ENCODE results near the gene ATP8B3.
A peak's percentile ranks its signal among the peaks of the same experiment; 100 is the strongest.

ATP8B3 gene

DNA sequence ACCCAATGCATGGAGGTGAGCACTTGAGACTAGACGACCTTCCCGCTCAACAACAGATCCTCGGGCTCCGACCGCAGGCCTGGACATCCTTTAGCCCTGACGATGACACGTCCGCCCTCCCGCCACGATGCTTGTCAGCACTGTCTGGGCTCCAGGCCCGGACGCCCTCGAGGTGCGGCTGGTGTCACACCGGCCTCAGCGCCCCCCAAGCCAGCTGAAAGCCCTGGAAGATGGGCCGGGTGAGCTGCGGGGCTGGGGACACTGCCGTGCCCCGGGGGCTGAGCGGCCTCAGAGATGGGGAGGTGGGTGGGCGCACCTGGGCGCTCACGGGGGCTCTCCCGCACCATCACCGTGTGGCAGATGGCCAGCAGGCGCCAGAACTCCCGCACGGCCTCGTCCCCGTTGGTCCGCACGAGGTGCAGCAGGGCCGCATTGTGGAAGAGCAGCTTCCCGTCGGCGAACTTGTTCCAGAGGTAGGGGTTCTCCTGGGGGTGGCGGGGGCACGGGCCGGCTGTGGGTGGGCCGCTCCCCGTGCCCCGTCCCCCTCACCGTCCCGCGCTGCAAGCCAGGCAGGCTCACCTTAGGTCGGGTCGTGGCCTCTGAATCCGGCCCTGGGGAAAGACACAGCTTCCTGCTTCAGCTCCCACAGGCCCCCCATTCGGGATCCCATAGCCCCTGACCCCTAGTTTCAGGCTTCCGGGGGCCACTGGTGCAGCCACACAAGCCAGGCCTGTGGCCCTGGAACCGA is 15.5 kb downstream of the ATP8B3 start:
- peak; percentile 27 for DNase-seq

DNA sequence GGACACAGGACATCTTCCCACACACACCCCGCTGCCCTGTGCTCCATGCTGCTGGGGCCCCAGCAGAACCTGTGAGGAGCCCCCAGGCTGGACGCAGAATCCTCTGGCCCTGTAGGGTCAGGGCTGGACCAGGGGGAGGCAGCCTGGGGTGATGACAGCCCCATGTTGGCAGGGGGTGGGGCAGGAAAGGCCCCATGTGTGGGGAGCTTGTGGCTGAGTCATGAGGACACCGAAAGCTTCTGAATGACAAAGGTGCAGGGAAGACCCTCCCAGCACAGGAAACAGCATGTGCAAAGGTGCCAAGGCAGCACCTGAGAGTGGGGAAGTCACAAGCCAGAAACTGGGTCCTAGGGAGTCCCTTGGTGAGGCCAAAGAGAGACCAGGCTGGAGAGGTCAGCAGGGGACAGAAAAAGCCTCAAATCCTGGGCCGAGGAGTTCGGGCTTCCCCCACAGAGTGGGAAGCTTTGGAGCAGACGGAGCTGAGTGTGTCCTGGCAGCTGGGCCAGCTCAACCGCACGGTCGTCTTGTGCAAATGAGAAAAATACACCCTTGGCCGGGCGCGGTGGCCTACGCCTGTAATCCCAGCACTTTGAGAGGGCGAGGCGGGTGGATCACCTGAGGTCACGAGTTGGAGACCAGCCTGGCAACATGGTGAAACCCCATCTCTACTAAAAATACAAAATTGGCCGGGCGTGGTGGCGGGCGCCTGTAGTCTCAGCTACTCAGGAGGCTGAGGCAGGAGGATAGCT is 17.5 kb downstream of the ATP8B3 start:
- DNase-seq: peak; percentile 28

DNA sequence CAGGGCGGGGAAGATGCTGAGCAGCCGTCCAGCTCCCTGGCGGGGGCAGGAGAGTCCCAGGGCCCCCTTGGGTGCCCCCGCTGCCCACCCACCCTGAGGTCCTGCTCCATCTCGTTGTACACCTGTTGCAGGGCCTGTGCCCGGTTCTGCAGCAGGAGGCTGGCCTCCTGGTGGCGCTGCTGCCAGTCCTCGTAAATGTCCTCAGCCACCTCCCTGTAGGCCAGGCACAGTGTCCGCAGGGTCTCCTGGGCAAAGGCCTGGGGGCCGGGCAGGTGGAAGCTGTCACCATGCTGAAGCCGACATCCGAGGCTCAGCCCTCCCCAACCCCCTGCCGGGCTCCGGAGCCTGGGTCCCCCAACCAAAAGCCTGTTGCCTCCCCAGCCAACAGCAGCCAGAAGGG is 20.2 kb downstream of the ATP8B3 start:
- DNase-seq: no peak

DNA sequence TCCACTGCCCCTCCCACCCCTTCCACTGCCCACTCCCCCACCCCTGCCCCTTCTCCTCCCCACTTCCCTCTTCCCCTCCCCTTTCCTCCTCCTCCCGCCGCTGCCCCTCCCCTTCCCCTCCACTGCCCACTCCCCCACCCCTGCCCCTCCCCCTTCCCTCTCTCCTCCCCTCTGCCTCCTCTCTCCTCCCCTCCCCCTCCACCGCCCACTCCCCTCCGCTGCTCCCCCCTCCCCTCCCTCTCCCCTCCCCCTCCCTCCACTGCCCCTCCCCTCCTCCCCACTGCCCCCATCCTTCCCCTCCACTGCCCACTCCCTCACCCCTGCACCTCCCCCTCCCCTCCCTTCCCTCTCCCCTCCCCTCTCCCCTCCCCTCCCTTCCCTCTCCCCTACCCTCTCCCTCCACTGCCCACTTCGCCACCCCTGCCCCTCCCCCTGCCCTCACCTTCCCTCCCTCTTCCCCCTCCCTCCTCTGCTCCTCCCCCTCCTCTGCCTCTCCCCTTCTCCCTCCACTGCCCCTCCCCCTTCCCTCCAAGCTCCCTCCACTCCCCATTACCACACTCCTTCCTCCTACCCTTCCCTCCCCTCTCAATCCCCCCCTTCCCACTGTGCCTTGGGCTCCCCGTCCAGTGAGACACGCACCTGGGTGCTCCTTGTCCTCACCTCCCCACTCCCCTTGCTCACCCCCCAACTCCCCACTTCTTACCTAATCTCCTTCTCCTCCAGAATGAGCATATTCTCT is 21.9 kb downstream of the ATP8B3 start:
- no peak for DNase-seq

DNA sequence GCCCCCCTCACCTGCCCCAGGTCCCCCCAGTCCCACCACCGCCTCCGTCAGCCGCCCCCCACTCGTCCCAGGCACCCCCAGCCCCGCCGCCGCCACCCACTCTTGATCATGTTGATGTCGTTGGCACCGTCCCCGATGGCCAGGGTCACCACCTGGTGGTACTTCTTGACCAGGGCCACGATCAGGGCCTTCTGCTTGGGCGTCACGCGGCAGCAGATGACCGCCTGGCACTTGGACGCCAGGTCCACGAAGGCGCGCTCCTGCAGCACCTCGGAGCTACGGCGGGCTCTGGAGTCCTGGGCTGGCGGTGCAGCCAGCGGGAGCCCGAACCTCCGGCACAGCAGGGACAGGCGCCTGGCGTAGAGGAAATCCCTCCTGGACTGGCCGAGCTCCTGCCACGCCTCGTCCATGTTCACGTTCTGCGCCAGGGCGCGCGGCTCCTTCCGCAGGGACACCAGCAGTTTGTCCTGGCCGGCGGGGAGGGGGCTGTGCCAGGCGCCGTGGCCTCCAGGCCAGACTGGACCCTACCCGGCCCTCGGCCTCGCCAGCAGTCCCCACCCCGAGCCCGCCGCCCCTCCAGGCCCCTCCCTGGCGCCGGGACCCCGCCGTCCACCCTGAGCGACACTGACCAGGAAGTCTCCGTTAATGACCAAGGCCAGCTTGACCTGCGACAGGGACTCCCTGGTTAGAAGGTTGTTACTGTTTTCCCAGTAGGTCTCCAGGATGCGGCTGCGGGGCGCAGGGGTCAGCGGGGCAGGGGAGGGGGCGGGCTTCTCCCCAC is 22.6 kb downstream of the ATP8B3 start:
- peak; percentile 55 for DNase-seq

DNA sequence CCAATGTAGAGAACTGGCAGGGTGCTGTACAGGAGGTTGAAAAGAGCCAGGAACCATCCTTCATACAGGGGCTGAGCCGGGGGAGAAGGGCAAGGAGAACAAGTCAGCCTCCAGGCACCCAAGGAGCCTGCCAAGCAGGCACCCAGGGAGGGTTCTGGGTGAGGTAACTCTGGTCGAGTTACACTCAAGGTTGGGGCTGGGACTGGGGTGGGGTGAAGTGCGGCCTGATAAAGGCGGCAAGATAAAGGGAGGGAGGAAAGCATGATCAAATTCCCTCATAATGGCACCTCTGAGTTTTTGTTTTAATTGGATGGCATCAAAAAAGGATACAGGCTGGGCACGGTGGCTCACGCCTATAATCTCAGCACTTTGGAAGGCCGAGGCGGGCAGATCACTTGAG is 25.0 kb downstream of the ATP8B3 start:
- DNase-seq: no peak

DNA sequence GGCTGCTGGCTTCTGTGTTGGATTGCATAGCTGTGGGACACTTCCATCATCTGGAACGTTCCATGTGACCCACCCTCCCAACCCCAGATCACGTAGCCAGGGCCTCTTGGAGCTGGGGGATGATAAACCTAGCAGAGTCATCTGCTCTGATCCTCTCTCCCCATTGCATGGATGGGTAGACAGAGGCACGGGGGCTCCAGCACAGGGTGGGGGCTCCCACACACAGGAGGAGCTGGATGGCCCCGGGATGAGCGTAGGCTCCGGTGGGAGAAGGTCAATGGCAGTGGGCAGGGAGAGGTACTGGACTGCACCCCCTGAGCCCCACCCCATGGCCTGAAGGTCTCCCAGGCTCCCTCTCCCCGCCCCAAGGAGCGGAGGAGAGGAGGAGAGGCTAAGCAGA is 25.4 kb downstream of the ATP8B3 start:
- no peak for DNase-seq

DNA sequence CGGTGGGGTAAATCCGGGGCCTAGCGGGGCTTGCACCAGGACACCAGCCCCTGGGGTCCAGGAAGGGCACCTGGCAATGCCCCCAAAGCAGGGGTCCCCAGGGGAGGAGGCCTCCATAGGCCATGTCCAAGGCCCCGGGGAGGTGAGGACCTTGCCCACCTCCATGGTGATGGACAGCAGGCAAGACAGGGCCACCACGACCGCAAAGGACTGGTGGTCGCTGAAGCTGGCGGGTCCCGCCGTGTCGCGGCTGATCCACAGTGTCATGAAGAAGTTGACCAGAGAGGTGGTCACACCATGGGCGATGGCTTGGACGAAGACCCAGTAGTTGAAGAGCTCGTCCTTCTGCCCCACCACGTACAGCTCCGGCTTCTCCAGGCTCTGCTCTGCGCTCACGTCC is 26.8 kb downstream of the ATP8B3 start:
- DNase-seq: no peak

DNA sequence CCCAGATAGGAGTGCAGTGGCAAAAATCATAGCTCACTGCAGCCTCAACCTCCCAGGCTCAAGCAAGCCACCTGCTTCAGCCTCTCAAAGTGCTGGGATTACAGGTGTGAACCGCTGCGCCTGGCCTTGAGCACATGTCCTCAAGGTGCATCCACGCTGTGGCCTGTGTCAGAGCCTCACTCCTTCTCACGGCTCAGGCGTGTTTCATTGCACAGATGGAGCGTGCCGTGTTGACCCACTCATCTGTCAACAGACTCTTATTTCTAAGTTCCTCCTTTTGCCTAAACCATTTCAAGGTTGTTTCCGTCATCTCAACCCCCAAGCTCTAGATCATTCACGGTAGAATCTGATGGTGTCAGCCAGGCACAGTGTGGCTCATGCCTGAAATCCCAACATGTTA is 28.2 kb downstream of the ATP8B3 start:
- no peak for DNase-seq

DNA sequence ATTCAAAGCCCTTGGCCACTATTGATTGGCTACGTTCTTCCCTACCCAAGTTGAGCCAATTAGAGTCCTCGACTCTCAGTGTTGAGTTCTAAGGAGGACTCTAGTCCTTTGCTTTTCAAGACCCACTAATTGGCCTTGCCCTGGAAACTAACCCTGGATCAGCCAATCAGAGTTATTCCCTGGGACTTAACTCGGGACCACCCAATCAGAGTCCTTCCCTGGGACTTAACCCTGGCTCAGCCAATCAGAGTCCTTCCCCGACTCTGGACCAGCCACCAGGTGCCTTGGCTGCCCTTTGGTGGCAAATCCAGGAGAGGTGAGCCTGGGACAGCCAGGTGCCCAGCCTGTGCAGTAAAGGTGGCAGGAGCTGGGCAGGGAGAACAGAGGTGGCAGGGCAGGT is 28.7 kb downstream of the ATP8B3 start:
- no peak for DNase-seq

DNA sequence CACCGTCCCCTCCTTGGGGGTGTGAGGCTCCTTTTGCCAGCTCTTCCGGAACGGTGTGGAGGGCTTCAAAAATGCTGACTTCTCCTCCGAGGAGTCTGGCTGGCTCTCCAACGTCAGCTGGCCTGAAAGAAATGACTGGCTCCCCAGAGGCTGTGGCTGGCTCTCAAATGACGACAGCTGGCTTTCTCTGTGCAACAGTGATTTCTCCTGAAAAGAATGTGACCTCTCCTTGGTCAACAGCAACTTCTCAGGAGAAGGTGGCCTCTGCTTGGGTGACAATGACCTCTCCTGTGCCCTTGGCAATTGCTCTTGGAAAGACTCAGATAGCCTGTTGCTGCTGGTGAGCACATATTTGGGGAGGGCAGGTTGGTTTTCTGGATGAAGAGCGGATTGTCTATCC is 29.6 kb downstream of the ATP8B3 start:
- DNase-seq: no peak

DNA sequence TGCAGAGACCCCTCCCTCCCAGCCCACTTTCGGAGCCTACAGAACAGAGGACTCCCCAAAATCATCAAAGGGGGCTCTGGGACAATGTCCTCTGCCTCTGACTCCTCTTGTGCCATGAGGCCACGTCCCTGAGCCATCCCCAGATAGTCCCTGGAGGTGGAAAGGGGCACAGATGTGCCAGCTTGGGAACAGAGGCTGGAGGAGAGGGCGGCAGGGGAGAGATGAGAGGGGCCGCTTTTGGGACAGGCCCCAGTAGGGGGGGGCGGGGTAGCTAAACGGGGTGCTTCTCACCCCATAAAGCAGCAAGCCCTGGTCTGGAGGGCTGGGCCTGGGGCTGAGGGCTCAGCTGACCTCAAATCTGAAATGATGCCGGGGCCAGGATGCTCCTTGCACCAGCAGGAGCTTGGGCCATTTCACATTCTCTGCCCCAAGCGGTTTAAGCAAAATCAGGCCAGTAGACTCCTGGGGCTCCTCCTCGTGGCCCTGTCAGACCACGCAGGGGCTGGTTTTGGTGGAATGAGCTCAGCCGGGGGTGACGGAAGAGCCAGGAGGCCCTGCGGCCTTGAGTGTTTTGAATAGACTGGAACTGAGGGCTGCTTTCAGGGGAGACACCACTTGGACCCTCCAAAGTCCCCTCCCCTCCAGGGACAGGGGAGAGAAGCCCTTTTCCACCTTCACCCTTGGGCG is 31.7 kb downstream of the ATP8B3 start:
- no peak for DNase-seq

DNA sequence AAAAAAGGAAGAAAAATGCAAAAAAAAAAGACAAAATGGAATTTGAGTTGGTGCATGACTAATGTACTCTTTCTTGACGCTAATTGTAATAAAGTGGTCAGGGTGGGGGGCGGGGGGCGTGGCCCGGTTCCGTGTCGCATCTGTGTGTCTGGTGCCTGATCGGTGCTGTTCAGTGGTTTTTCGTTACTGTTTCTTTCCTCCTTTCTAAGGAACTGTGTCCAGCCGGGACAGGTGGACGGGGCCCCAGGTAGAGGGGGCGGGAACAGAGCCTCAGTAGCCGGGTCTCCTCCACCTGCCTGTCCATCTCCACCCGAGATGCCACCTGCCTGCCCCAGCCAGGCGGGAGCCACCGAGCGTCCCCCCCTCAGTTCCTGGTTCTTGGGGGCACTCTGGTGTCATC is 32.5 kb downstream of the ATP8B3 start:
- DNase-seq: no peak

DNA sequence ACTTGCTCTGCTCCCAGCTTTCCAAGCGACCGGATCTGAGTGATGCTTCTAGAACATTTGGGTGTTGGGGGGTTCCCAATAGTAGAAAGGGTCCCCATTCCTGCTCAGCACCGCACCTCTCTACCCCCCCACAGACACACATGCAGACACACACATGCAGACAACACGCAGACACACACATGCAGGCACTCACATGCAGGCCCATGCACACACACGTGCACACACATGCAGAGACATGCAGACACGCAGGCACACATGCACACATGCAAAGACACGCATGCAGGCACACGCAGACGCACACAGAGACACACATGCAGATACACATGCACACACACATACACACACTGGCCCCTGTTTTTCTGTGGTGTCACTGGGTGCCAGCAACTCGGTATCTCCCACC is 34.9 kb downstream of the ATP8B3 start:
- no peak for DNase-seq

DNA sequence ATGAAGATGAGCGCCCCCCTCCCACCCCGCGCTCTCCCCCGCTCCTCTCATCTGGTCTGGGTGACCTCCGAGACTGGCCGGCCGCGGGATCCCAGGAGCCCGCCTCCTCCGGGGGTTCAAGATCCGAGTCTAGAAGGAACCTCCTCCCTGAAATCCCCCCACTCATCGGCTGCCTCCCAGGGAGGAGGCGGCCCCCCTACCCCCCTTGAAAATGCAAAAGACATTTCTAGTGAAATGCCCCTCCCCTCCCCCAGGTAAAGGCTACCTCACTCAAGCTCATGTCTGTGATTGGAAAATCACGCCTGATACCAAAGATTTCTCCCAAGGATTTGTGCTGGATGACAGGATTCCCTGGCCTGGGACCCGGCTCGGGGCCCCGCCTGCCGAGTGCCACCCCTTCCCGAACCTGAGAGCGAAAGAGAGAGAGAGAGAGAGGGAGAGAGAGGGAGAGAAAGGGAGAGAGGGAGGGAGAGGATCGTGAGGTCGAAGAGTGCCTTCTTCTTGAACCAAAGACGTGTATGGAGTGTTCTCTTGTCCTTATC is 35.4 kb downstream of the ATP8B3 start:
- no peak for DNase-seq

DNA sequence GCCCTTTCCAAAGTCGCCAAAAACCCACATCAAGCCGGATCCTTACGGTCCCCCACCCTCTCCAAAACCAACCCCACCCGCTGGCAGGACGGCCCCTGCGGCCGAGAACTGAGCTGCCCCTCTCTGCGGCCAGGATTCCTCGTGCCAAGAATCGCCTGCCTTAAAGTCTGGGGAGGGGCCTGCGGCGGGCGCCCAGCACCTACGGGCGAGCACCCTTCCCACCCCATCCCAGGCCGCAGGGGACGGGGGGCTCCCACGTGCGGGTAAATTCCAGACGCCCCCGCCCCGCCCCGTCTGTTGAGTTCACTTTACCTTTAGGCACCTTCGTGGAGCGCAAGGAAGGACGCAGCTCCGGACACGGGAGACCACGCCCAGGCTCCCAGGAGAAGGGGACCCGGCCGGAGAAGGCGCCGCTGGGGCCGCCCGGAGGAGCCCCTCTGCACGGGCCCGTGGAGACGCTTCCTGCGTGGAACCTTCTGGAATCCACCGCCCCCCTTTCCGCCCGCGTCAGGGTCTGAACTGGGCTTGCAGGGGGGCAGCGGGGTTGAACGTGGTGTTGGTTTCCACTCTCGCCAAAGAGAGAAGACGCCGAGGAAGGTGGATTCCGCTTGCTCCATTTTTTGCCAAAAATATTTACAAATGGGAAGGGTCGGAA is 36.0 kb downstream of the ATP8B3 start:
- DNase-seq: no peak

DNA sequence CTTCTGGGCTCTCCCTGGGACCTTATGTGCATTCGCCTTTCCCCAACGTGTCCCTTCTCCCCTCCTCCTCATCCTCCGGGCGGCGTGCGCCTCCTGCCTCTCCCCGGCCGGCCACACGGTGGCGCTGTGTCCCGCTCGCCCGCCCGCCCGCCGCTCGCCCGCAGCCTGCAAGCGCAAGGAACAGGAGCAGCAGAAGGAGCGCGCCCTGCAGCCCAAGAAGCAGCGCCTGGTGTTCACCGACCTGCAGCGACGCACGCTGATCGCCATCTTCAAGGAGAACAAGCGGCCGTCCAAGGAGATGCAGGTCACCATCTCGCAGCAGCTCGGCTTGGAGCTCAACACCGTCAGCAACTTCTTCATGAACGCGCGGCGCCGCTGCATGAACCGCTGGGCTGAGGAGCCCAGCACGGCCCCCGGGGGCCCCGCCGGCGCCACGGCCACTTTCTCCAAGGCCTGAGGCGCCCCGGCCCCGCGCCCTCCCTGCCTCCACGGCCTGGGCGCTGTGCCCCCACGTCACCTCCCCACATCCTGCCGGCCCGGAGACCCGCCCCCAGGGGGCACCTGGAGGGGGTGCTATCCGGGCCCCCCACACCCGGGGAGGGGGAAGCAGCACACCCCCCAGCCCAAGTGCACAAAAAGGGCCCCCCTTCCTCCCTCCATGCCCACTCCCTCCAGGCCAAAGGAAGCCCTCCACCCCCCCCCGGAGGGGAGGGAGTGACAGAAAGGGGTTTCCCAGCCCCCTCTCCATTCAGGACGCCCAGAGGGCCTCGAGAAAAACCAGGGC is 36.9 kb downstream of the ATP8B3 start:
- no peak for DNase-seq

DNA sequence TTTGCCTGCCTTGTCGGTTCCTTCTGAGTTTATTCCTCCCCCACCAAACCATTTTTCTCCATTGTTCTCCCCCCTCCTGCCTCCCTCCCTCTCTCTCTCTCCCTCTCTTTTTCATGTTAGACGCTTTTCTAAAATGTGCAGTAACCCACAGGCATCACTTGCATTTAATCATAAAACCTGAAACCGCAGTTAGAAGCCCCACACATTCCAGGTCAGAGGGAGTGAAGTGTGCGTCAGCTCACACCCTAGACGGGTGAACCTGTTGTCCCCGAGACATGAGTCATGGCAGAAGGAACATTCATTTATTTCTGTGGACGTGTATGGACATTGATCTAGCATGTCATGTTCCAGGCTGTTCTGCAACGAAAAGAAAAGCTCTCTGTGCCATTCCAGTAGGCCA is 38.9 kb downstream of the ATP8B3 start:
- DNase-seq: no peak

DNA sequence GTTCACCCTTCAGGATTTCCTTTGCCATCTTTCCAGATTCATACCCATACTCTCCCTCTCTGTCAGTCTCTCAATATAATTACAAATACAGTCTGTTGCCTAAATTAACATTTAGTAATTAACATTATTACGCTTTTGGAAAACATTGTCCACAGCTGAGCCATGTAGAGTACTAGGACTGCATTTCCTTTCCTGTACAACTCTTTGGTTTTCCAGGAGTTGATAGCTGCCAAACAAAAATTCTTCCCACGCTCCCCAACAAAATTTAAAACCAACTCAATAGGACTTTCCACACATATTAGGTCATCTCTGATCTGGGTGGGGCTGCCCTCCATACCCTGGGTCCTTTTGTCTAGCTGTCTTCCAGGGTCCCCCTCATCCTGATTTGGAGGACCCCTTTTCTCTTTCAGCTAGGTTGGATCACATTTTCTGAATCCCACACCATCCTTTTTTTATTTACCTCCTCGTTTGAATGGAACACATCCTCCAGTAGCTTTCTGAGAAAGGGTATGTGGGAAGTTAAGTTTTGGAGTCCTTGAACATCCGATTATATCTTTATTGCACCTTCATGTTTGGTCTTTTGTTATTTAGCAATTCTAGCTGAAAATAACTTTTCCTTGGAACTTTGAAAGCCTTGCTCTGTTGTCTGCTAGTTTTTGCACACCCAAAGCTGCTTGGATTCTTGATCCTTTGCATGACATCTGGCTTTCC is 41.1 kb downstream of the ATP8B3 start:
- DNase-seq: no peak

DNA sequence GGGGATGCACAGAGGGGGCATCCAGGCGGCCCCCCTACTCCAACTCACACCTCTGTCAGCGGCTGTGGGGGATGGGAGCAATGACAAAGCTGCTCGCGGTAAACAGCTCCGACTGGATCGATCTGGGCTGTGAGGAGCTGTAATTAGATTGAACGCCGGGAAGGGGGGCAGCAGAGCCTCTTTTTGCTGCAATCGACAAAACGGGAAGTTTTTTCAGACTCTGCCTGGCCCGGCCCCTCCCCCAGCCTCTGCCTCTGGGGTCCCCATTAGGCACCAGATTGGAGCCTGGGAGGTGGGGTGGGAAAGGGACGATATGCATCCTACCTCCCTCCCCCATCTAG is 42.5 kb downstream of the ATP8B3 start:
- DNase-seq: no peak

Data from DMS53 (cell line).